BE2C (cell line): Measurements from ENCODE around the gene SLC6A9.

ENCODE experiments used
- DNase-seq: peaks from one replicate; pipeline ENCODE4 v3.0.0-alpha.2; 2020
- H3K27me3 ChIP-seq: fragments of 250-450 bp; sonication (Bioruptor Pico); 2 replicates; pipeline ENCODE4 v1.5.1; 2020; ENCODE audit warnings: mild to moderate bottlenecking
- H3K36me3 ChIP-seq: fragments of 250-450 bp; sonication (Bioruptor Pico); 2 replicates; pipeline ENCODE4 v1.5.1; 2020; ENCODE audit warnings: mild to moderate bottlenecking
- H3K4me1 ChIP-seq: fragments of 250-450 bp; sonication (Bioruptor Pico); 2 replicates; pipeline ENCODE4 v1.5.1; 2020
- H3K4me3 ChIP-seq: 2 replicates; pipeline ENCODE4 v1.5.1; 2011; ENCODE audit warnings: low read depth, low read length
- H3K9me3 ChIP-seq: fragments of 250-450 bp; sonication (Bioruptor Pico); 2 replicates; pipeline ENCODE4 v1.5.1; 2020
- CTCF ChIP-seq: IDR thresholded peaks from 2 replicates; pipeline ENCODE4 v1.5.1; 2012; ENCODE audit warnings: mild to moderate bottlenecking, low read depth, low read length

The SLC6A9 gene

GRCh38 chr1:44021581-44022321 is 9.5 kb downstream of the SLC6A9 start:
- no peaks in the 10 kb centered on the region for H3K27me3 ChIP-seq
- TF ChIP-seq CTCF: no peak
- no peak for DNase-seq
- H3K4me3 ChIP-seq: no peak overlapping the region
- no peaks in the 10 kb centered on the region for H3K9me3 ChIP-seq
- H3K36me3 ChIP-seq: no peaks in the 10 kb centered on the region
- no peaks in the 10 kb centered on the region; the same call in 1 of the 2 replicates for H3K4me1 ChIP-seq

GRCh38 chr1:44021156-44021555 is 10.1 kb downstream of the SLC6A9 start:
- Histone ChIP-seq H3K4me1 (no peaks in the 10 kb centered on the region; the same call in 1 of the 2 replicates), H3K9me3 (no peaks in the 10 kb centered on the region), H3K27me3 (no peaks in the 10 kb centered on the region), H3K36me3 (no peaks in the 10 kb centered on the region), H3K4me3 (no peak overlapping the region)
- no peak for DNase-seq
- TF ChIP-seq CTCF: no peak

- H3K27me3 ChIP-seq: no peaks in the 10 kb centered on the region
- TF ChIP-seq CTCF: no peak
These were observed 10.8 kb downstream of the SLC6A9 start for GRCh38 chr1:44020464-44020863.

GRCh38 chr1:44019466-44019948 is 11.8 kb downstream of the SLC6A9 start:
- H3K36me3 ChIP-seq: no peaks in the 10 kb centered on the region
- no peak for TF ChIP-seq CTCF

More at GRCh38 chr1:44020464-44020863, 10.8 kb downstream of the SLC6A9 start:
- no peak for DNase-seq
- no peaks in the 10 kb centered on the region; the same call in 1 of the 2 replicates for H3K4me1 ChIP-seq
- no peaks in the 10 kb centered on the region for H3K9me3 ChIP-seq
- H3K36me3 ChIP-seq: no peaks in the 10 kb centered on the region
- H3K4me3 ChIP-seq: no peak overlapping the region

GRCh38 chr1:44016890-44017400 is 14.3 kb downstream of the SLC6A9 start:
- Histone ChIP-seq H3K27me3 (no peaks in the 10 kb centered on the region), H3K9me3 (no peaks in the 10 kb centered on the region), H3K4me3 (no peak overlapping the region), H3K4me1 (no peaks in the 10 kb centered on the region), H3K36me3 (no peaks in the 10 kb centered on the region)
- no peak for TF ChIP-seq CTCF
- DNase-seq: no peak

More at GRCh38 chr1:44019466-44019948, 11.8 kb downstream of the SLC6A9 start:
- Histone ChIP-seq H3K4me1 (no peaks in the 10 kb centered on the region; the same call in 1 of the 2 replicates), H3K27me3 (no peaks in the 10 kb centered on the region), H3K4me3 (no peak overlapping the region), H3K9me3 (no peaks in the 10 kb centered on the region)
- no peak for DNase-seq
